ENCODE data around the gene CPSF4.

CPSF4 gene

GRCh38 chr7:99438573-99439480 lies at the start of gene CPSF4, which contains the start of gene PTCD1:
CPSF4 (plus strand) TSS chr7:99438943; CDS start chr7:99439083, 140 bp downstream.
PTCD1 (minus strand) TSS chr7:99438798; CDS start chr7:99435242, 3,556 bp downstream.
- peak; percentile 99 for DNase-seq (ENCODE audit: low spot score)

GRCh38 chr7:99389772-99390171 lies 49.0 kb upstream of the CPSF4 start:
- no peak for DNase-seq (ENCODE audit: low spot score)

GRCh38 chr7:99390941-99391602 lies 47.7 kb upstream of the CPSF4 start:
- no peak for DNase-seq (ENCODE audit: low spot score)

GRCh38 chr7:99392046-99392445 lies 46.7 kb upstream of the CPSF4 start:
- DNase-seq (ENCODE audit: low spot score), result no peak

GRCh38 chr7:99392659-99393354 lies 45.9 kb upstream of the CPSF4 start:
- DNase-seq (ENCODE audit: low spot score), result no peak

GRCh38 chr7:99393355-99394187 lies 45.2 kb upstream of the CPSF4 start:
- no peak for DNase-seq (ENCODE audit: low spot score)

- no peak for DNase-seq (ENCODE audit: low spot score)
Observed at GRCh38 chr7:99394188-99394502, 44.6 kb upstream of the CPSF4 start.

GRCh38 chr7:99395616-99396327 lies 43.0 kb upstream of the CPSF4 start:
- DNase-seq (ENCODE audit: low spot score), result no peak

- no peak for DNase-seq (ENCODE audit: low spot score)
Observed at GRCh38 chr7:99396418-99397296, 42.1 kb upstream of the CPSF4 start.

- DNase-seq (ENCODE audit: low spot score), result no peak
Observed at GRCh38 chr7:99397297-99397983, 41.3 kb upstream of the CPSF4 start.

GRCh38 chr7:99398891-99399445 lies 39.8 kb upstream of the CPSF4 start:
- DNase-seq (ENCODE audit: low spot score), result no peak

- DNase-seq (ENCODE audit: low spot score), result no peak
Observed at GRCh38 chr7:99399597-99399996, 39.1 kb upstream of the CPSF4 start.

- no peak for DNase-seq (ENCODE audit: low spot score)
Observed at GRCh38 chr7:99402854-99403253, 35.9 kb upstream of the CPSF4 start.

GRCh38 chr7:99403764-99404163 lies 35.0 kb upstream of the CPSF4 start:
- no peak for DNase-seq (ENCODE audit: low spot score)

GRCh38 chr7:99404235-99404976 lies 34.3 kb upstream of the CPSF4 start:
- no peak for DNase-seq (ENCODE audit: low spot score)

- no peak for DNase-seq (ENCODE audit: low spot score)
Observed at GRCh38 chr7:99404977-99405320, 33.8 kb upstream of the CPSF4 start.

- DNase-seq (ENCODE audit: low spot score), result no peak
Observed at GRCh38 chr7:99406557-99406956, 32.2 kb upstream of the CPSF4 start.

GRCh38 chr7:99407872-99408378 lies 30.8 kb upstream of the CPSF4 start:
- peak; percentile 69 for DNase-seq (ENCODE audit: low spot score)

Measured in HuH-7.5 (cell line).